ENCODE results near the gene SSR2. TPM values are rescaled to one million over a fixed set of nuclear protein-coding genes. Genes with fewer than 3 reads are reported as not detected.

SSR2 gene
- total RNA-seq, 2 donors from 2014 or later, result 204 to 208 TPM

DNA sequence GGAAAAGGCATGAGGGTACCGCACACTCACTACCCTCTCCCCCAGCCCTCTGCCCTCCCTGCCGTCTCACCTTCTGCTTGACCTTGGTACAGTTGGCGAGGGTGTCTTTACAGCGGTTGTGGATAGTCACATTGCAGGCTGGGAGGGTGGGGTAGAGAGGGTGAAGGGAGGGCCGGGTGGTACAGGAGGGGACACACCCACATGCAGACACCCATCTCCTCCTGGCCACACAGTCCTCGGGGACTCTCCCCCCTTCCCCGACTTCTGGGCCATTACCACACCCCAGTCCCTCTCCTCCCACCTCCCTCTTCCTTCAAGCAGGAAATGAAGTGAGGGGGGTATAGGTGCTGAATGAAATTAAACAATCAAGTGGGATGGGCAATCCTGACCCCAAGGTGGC is 54.0 kb downstream of the SSR2 start:
- Histone ChIP-seq H3K27me3 (no peaks in the 10 kb centered on the region), H3K9me3 (no peaks in the 10 kb centered on the region), H3K36me3 (peaks cover 25% of the 10 kb centered on the region), H3K27ac (no peak overlapping the region), H3K4me1 (peaks cover 11% of the 10 kb centered on the region), H3K4me3 (no peak overlapping the region), H3K9ac (ENCODE audit: low read depth in 2 of 2, low read length in 2 of 2) (peak overlapping the region in 1 of 2 donors; percentile 19)
- no peak for DNase-seq
- TF ChIP-seq, protein P1, sequence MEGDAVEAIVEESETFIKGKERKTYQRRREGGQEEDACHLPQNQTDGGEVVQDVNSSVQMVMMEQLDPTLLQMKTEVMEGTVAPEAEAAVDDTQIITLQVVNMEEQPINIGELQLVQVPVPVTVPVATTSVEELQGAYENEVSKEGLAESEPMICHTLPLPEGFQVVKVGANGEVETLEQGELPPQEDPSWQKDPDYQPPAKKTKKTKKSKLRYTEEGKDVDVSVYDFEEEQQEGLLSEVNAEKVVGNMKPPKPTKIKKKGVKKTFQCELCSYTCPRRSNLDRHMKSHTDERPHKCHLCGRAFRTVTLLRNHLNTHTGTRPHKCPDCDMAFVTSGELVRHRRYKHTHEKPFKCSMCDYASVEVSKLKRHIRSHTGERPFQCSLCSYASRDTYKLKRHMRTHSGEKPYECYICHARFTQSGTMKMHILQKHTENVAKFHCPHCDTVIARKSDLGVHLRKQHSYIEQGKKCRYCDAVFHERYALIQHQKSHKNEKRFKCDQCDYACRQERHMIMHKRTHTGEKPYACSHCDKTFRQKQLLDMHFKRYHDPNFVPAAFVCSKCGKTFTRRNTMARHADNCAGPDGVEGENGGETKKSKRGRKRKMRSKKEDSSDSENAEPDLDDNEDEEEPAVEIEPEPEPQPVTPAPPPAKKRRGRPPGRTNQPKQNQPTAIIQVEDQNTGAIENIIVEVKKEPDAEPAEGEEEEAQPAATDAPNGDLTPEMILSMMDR (IDR thresholded peaks at IDR 0.05), result no peak
- intact Hi-C loops (cut with DNase I), result no loop called here

DNA sequence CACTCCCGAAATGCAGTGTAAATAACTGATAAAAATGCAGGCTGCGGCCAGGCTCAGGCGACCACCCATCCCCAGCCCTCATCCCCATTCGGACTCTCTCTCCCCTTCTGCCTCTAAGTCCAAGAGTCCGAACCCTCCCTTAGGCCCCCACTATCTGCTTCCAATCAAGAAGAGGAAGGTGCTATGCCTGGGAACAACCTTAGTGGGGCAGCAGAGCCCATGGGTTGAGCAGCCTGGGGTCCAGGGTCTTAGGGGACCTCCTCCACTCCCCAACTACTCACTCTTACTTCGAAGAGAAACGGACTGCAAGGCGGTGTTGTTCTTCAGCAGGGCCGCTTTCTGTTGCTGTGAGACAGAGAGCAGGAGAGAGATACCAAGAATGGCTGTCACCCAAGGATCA is 54.6 kb downstream of the SSR2 start:
- H3K9ac ChIP-seq (ENCODE audit: low read depth in 2 of 2, low read length in 2 of 2), result no peak overlapping the region
- TF ChIP-seq, protein P1 (IDR thresholded peaks at IDR 0.05), result no peak
- peaks cover 11% of the 10 kb centered on the region for H3K4me1 ChIP-seq
- H3K36me3 ChIP-seq, result peaks cover 30% of the 10 kb centered on the region
- H3K27ac ChIP-seq, result no peak overlapping the region
- no peaks in the 10 kb centered on the region for H3K9me3 ChIP-seq
- no peak for DNase-seq
- H3K27me3 ChIP-seq, result no peaks in the 10 kb centered on the region
- no peak overlapping the region for H3K4me3 ChIP-seq
- intact Hi-C loops (cut with DNase I), result no loop called here

DNA sequence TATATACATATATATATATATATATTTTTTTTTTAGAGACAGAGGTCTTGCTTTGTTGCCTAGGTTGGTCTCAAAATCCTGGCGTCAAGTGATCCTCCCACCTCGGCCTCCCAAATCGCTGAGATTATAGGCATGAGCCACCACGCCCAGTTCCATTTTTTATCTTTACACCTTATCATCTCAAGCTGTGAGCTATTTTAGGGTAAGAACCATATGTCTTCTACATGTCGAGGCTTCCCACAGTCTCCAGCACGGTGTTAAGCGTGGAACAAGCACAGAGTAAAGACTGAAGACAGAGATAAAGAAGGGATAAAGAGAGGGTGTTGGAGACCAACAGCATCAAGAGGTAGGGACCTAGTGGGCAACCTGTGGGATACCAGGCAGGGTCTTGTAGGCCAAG is 56.6 kb downstream of the SSR2 start:
- H3K4me1 ChIP-seq, result peaks cover 7% of the 10 kb centered on the region
- no peak overlapping the region for H3K9ac ChIP-seq (ENCODE audit: low read depth in 2 of 2, low read length in 2 of 2)
- H3K27ac ChIP-seq, result no peak overlapping the region

DNA sequence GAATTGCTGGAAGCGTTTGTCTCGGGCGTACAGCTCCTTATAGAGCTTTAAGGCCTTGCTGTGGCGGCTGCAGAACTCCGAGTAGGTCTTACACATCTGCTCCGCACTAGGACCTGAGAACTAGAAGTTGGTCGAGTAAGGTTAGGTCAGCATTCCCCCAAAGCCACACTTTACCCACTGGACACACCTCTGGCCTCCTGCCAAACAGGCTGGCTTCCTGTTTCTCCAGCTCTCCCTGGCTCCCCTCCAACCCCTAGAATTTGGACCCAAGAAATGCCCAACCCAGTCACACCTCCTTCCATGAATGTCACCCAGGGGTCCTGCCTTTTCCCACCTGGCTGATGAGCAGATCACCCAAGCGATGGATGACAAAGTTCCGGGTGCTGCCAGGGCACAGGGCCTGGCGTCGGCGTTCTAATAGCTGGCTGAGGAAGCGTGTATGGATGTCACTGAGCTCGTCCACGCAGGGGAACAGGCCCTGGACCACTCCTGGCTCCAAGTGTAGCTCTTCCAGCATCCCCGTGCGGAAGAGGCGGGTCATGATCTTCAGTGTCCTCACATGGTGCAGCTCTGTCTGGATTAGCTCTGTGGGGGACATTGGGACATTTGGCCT is 58.0 kb downstream of the SSR2 start:
- Histone ChIP-seq H3K4me1 (peaks cover 7% of the 10 kb centered on the region), H3K27ac (no peak overlapping the region), H3K27me3 (no peaks in the 10 kb centered on the region), H3K9ac (ENCODE audit: low read depth in 2 of 2, low read length in 2 of 2) (peak overlapping the region in 1 of 2 donors; percentile 34), H3K4me3 (no peak overlapping the region), H3K9me3 (no peaks in the 10 kb centered on the region), H3K36me3 (peaks cover 30% of the 10 kb centered on the region)
- TF ChIP-seq, protein P1 (IDR thresholded peaks at IDR 0.05), result no peak
- intact Hi-C loops (cut with DNase I), result no loop called here
- peak; percentile 59 for DNase-seq

More for the DNA sequence above, 56.6 kb downstream of the SSR2 start:
- Histone ChIP-seq H3K27me3 (no peaks in the 10 kb centered on the region), H3K36me3 (peaks cover 30% of the 10 kb centered on the region), H3K4me3 (no peak overlapping the region), H3K9me3 (no peaks in the 10 kb centered on the region)
- DNase-seq, result no peak
- intact Hi-C loops (cut with DNase I), result no loop called here
- TF ChIP-seq, protein P1 (IDR thresholded peaks at IDR 0.05), result no peak

DNA sequence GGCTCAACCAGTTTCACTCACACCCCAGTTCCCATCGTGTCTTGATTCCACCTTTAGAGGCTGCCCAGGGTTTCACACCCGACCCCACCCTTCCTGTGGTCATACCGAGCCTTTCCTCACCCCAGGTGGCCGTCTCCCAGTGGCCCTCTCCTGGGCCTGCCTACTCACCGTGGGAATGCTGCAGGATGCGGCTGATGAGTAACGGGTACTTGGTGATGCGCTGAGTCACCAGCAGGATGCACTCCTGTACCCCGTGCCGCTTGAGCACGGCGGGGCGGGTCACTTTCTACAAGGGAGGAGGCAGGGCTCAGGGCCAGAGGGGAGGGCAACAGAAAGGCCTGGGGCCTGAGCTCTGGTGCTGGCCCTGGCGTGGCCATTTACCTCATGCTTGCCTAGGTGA is 58.8 kb downstream of the SSR2 start:
- Histone ChIP-seq H3K27ac (no peak overlapping the region), H3K4me1 (peaks cover 7% of the 10 kb centered on the region), H3K36me3 (peaks cover 38% of the 10 kb centered on the region), H3K27me3 (no peaks in the 10 kb centered on the region), H3K9me3 (no peaks in the 10 kb centered on the region), H3K4me3 (no peak overlapping the region), H3K9ac (ENCODE audit: low read depth in 2 of 2, low read length in 2 of 2) (no peak overlapping the region)
- TF ChIP-seq, protein P1 (IDR thresholded peaks at IDR 0.05), result no peak
- DNase-seq, result no peak
- intact Hi-C loops (cut with DNase I), result no loop called here
